GM21381 (cell line): ENCODE data around the gene HSPG2.
"Not testable (repeated sequence)": the region's sequence is repeated elsewhere in the genome, so short reads cannot be mapped to it uniquely, and the experiment has no call there.

ENCODE experiments used
- ATAC-seq: cut with Tn5 transposase; IDR thresholded peaks from one replicate; pipeline ENCODE4 v1.9.1; 2021; ENCODE audit warnings: mild to moderate bottlenecking, moderate library complexity; ENCODE audit not compliant: unreplicated experiment

HSPG2 gene

GRCh38 chr1:21914880-21915640, 22.1 kb downstream of the HSPG2 start:
- ATAC-seq, result no peak

- no peak for ATAC-seq
Observed at GRCh38 chr1:21914450-21914849, 22.7 kb downstream of the HSPG2 start.

GRCh38 chr1:21913763-21914162, 23.3 kb downstream of the HSPG2 start:
- no peak for ATAC-seq

- no peak for ATAC-seq
Observed at GRCh38 chr1:21913258-21913657, 23.9 kb downstream of the HSPG2 start.

- ATAC-seq, result no peak
Observed at GRCh38 chr1:21912038-21912758, 24.9 kb downstream of the HSPG2 start.

GRCh38 chr1:21911205-21912001, 25.7 kb downstream of the HSPG2 start:
- ATAC-seq, result no peak

- ATAC-seq, result no peak
Observed at GRCh38 chr1:21910558-21911204, 26.4 kb downstream of the HSPG2 start.

- no peak for ATAC-seq
Observed at GRCh38 chr1:21909787-21910503, 27.2 kb downstream of the HSPG2 start.

- ATAC-seq, result no peak
Observed at GRCh38 chr1:21909286-21909759, 27.8 kb downstream of the HSPG2 start.

GRCh38 chr1:21907737-21908534, 29.2 kb downstream of the HSPG2 start:
- not testable (repeated sequence) for ATAC-seq

GRCh38 chr1:21907079-21907418, 30.1 kb downstream of the HSPG2 start:
- ATAC-seq, result no peak

- ATAC-seq, result no peak
Observed at GRCh38 chr1:21906173-21907078, 30.7 kb downstream of the HSPG2 start.

GRCh38 chr1:21904704-21905520, 32.2 kb downstream of the HSPG2 start:
- ATAC-seq, result no peak

GRCh38 chr1:21904454-21904703, 32.7 kb downstream of the HSPG2 start:
- no peak for ATAC-seq

- no peak for ATAC-seq
Observed at GRCh38 chr1:21903638-21904453, 33.3 kb downstream of the HSPG2 start.

- no peak for ATAC-seq
Observed at GRCh38 chr1:21902026-21903012, 34.8 kb downstream of the HSPG2 start.
